ENCODE measurements around the gene EVX2. TPM values are rescaled to one million over a fixed set of nuclear protein-coding genes. Genes with fewer than 3 reads are reported as not detected.

The EVX2 gene
- total and polyA plus RNA-seq, 2 of the 4 experiments (the other 2 are of a cell fraction): not detected

- no peak overlapping the region for H2AK5ac ChIP-seq (ENCODE audit: low read depth, low read length)
- H4K91ac ChIP-seq (ENCODE audit: insufficient read depth, low read depth, low read length): no peak overlapping the region
- ChIA-PET POLR2A (ENCODE audit: unreplicated experiment) (no interaction called here), CTCF (no interaction called here)
- H3K18ac ChIP-seq (ENCODE audit: low read depth, low read length): no peak overlapping the region
- no peaks in the 10 kb centered on the region for H3K36me3 ChIP-seq (ENCODE audit: control insufficient read depth, insufficient read depth, low read length)
- DNase-seq (no peak), ATAC-seq (ENCODE audit: low read depth) (no peak)
- no CpG with 5 or more reads among the region's 1 CpG for WGBS, 2 experiments (ENCODE audit: extremely low coverage in 2 of 2, insufficient read length in 1 of 2)
- H3K4ac ChIP-seq (ENCODE audit: low read depth, low read length): no peak overlapping the region
- H3K4me3 ChIP-seq (ENCODE audit: insufficient read depth, low read depth, low read length): no peak overlapping the region
- no peaks in the 10 kb centered on the region for H4K20me1 ChIP-seq (ENCODE audit: insufficient read depth, low read length)
- dilution Hi-C loops (cut with HindIII; ENCODE audit: low sequenced_read_pairs, unreplicated experiment) (no loop called here), intact Hi-C loops (cut with micrococcal nuclease) (no loop called here), in situ Hi-C loops (cut with MboI; ENCODE audit: low sequenced_read_pairs) (no loop called here)
- no peak overlapping the region for H2BK20ac ChIP-seq (ENCODE audit: low read depth, low read length)
- no peak for TF ChIP-seq CEBPB (IDR thresholded peaks at IDR 0.05; ENCODE audit: low read depth, low read length)
- TF ChIP-seq CHD1 (IDR thresholded peaks at IDR 0.05; ENCODE audit: low read depth, low read length): no peak
- TF ChIP-seq NFE2L2 (IDR thresholded peaks at IDR 0.05; ENCODE audit: low read depth, low read length): no peak
- no peak for TF ChIP-seq FOS (IDR thresholded peaks at IDR 0.05; ENCODE audit: low read depth, low read length)
- no peak for TF ChIP-seq MAZ (IDR thresholded peaks at IDR 0.05; ENCODE audit: borderline replicate concordance, low read depth, low read length)
- no peak for TF ChIP-seq BHLHE40 (IDR thresholded peaks at IDR 0.05; ENCODE audit: low read depth, low read length)
- no peak for TF ChIP-seq MAFK (IDR thresholded peaks at IDR 0.05; ENCODE audit: low read depth, low read length)
- TF ChIP-seq ELK1 (IDR thresholded peaks at IDR 0.05; ENCODE audit: borderline replicate concordance, low read depth, low read length): no peak
- TF ChIP-seq MXI1 (IDR thresholded peaks at IDR 0.05; ENCODE audit: borderline replicate concordance, low read depth, low read length): no peak
- no peak for TF ChIP-seq CTCF (conservative IDR thresholded peaks at IDR 0.05; ENCODE audit: low read depth, low read length)
- no peak for TF ChIP-seq RFX5 (IDR thresholded peaks at IDR 0.05; ENCODE audit: low read depth, low read length)
- TF ChIP-seq RCOR1 (IDR thresholded peaks at IDR 0.05; ENCODE audit: insufficient replicate concordance, low read length): no peak
- H2BK15ac ChIP-seq (ENCODE audit: low read depth, low read length): no peak overlapping the region
- BruUV-seq (replicated peaks): no TSS peak
- H3K23ac ChIP-seq (ENCODE audit: low read depth, low read length): no peak overlapping the region
- H3K27me3 ChIP-seq (ENCODE audit: control insufficient read depth, insufficient read depth, low read length): no peaks in the 10 kb centered on the region
- H3K27ac ChIP-seq (ENCODE audit: insufficient read depth, low read length): no peak overlapping the region
- no peaks in the 10 kb centered on the region for H3K79me1 ChIP-seq (ENCODE audit: low read depth in 1 of 2, low read length in 2 of 2)
- no peaks in the 10 kb centered on the region for H3K4me1 ChIP-seq (ENCODE audit: control insufficient read depth, insufficient read depth, low read length)
- no peaks in the 10 kb centered on the region for H3K9me1 ChIP-seq (ENCODE audit: insufficient read depth, low read length)
- H3K9me3 ChIP-seq (ENCODE audit: control insufficient read depth, insufficient read depth, low read length): no peaks in the 10 kb centered on the region
- no peak overlapping the region for H3K4me2 ChIP-seq (ENCODE audit: low read depth, low read length)
- no peak overlapping the region for H4K8ac ChIP-seq (ENCODE audit: low read depth in 2 of 2, low read length in 2 of 2)
- H2BK5ac ChIP-seq (ENCODE audit: low read depth, low read length, poor library complexity, severe bottlenecking): no peak overlapping the region
- H2AK9ac ChIP-seq (replicated peaks; ENCODE audit: low read depth, low read length, poor library complexity): no peak overlapping the region
- no peak overlapping the region for H2BK120ac ChIP-seq (ENCODE audit: low read depth, low read length)
- no peak overlapping the region for H3K14ac ChIP-seq (replicated peaks; ENCODE audit: low read depth, low read length)
- no peak overlapping the region for H2AFZ ChIP-seq (replicated peaks; ENCODE audit: low read length, poor library complexity)
- H3K56ac ChIP-seq (ENCODE audit: extremely low read depth, insufficient read depth, low read length): no peak overlapping the region
- no peak overlapping the region for H3K9ac ChIP-seq (ENCODE audit: low read depth, low read length)
- no peak overlapping the region for H4K5ac ChIP-seq (ENCODE audit: low read depth, low read length)
Measured at GRCh38 chr2:176056406-176056805, 27.4 kb downstream of the EVX2 start.

Data from IMR-90 (cell line).